Medulla oblongata (tissue), 1 donor: ENCODE data around the gene PGC.
A peak's percentile ranks its signal among the peaks of the same experiment; 100 is the strongest.

Experiments
- DNase-seq: peaks from one replicate; pipeline ENCODE4 v3.0.0-alpha.2; 2015; ENCODE audit errors: extremely low spot score

The PGC gene

DNA sequence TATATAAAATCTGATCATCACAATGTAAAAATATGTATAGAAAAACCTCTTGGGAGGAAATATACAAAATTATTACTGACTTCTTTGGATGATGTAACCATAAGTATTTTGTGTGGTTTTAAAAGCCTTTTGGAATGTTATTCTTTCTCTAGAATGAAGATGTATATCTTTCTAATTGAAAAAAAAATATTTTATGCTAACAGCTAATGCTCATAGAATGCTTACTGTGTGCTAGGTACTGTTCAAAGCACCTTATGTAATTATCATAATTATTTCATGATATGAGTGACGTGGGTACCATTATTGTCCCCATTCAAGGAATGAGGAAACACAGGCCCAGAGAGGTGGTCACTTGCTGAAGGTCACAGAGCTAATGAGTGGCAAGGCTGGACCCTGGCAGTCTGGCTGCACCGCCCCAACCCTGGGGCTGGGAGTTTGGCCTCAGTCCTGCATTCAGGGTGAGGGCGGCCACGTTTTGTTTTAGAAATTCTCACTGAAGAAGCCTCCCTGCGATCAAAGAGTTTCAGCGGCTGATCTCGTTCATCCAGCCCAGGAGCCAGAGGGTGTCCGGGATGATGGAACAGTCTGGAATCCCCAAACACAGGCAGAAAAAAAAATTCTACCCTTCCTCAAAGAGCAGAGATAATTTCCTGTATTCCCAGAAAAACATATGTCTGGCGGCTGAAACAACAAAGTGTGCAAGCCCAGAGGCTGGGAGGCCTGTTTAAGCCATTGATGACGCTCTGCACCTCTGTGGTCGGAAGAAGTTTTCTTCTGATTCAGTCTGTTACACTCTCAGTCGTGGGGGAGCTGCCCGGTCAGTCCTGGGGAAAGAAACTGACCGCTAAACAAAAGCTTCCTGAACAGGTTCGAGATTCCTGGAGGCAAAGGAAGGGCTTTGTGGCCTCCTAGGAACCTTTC, 49.1 kb downstream of the PGC start:
- DNase-seq = no peak

DNA sequence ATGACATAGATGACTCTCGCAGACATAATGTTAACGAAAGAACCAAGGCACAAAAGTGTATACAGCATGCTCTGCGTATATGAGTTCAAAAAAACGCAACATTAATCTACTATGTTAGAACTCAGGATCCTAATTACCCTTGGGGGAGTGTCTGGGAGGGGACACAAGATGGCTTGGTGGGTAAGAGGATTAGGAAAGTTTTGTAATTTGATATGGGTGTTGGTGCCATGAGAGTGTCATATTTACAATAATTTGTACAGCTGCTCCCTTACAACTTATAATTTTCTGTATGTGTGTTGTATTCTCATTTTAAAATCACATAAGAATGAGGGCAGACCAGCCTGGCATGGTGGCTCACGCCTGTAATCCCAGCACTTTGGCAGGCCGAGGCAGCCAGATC, 50.4 kb downstream of the PGC start:
- no peak for DNase-seq

DNA sequence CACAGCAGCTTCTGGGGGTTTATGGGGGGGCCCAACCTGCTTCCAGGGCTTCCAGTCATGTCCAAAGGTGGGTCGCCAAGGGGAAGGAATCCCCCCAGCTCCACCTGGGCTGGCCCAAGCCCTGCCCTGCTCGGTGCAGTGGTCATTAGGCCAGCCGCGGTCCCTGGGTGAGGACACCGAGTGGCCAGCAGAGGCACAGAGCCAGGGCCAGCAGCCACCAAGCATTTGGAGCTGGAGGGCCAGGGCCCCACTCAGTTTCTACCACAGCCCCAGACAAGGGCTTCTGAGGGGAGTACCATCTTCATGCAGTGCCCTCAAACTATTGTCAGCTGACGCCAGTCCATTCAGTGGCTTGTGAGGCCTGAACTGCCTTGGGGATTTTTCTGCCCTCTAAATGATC, 51.4 kb downstream of the PGC start:
- DNase-seq = peak; percentile 58

DNA sequence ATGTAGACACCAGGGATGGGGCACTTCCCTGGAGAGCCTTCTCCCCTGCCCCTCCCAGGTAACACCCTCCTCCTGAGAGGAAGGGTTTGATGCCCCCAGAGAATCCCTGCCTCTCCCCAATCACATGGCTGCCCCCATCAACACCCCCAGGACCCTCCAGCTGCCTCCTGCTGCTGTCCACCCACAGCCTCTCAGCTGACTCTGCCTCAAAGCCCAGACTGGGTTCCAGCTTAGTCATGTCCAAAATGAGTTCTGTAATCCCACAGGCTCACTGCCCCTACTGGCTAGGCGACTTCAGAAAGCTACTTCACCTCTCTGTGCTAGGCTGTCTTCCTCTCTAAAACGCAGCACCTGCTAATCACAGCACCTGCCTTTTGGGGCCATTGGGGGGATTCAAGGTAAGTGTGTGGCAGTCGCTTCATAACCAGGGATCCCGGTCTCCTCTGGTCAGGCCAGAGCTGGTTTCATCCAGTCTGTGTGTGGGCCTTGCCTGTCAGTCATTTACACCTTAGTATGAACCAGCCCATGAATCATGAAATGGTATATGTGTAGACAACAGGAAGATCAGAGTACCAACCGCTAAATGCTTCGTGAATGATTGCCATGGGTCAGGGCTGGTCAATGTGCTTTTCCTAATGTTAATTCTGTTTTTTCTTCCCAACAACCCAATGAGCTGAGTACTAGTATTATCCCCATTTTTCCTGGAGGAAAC, 52.2 kb downstream of the PGC start:
- peak; percentile 28 for DNase-seq

DNA sequence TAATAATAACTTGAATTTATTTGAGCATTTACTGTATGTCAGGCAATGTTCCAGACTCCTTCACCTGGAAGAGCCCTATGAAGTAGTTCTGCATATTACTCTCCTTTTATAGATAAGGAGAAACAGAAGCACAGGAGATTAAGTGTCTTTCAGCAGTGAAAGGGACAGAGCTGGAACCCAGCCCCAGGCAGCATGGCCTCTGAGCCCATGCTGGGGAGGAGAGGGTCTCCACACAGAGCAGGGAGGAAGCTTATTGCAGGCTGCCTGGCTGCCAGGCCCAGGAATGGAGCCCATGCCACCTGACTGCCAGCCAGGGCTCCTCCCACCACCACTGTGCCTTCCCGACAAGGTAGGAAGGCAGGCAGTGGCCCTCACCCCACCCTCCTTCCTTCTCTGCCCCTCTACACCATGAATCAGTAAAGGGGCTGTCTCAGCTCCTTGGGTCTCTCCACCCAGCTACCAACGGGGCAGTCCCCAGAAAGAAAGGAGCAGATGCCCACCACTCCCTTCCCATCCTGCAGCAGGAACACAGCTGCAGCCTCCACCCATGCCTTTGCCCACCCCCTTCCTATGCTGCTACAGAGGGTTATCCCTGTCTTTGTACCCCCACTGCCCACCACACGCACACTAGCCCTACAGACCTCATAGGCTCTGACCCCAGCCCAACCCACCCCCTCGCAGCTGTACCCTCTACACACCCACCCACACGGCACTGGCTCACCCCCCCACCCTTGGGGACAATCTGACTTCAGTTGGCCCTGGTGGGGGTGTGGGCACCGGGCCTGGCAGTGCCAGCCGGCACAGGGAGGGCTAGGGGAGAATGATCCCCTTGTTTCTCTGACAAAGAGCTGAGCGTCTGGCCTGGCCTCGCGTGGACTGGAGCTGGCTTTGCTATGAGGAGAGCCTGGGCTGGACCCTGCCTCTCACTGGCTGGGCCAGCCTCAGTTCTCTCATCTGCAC, 53.6 kb downstream of the PGC start:
- peak; percentile 95 for DNase-seq

DNA sequence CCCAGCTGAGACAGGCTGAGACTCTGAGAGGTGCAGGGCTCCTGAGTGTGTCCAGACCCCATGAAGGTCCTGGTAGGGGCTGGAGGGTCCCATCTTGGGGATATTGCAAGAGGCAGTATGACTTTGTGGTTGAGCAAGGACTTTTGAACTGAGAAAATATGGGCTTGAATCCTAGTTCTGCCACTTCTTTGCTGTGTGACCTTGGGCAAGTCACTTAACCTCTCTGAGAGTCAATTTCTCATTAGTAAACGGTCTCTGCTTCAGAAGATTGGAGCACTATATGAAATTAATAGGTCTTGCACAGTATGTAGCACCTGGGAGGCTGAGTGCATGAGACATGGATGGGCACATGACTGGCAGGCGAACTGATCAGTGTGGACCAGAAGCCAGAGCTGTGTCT, 54.5 kb downstream of the PGC start:
- peak; percentile 21 for DNase-seq

DNA sequence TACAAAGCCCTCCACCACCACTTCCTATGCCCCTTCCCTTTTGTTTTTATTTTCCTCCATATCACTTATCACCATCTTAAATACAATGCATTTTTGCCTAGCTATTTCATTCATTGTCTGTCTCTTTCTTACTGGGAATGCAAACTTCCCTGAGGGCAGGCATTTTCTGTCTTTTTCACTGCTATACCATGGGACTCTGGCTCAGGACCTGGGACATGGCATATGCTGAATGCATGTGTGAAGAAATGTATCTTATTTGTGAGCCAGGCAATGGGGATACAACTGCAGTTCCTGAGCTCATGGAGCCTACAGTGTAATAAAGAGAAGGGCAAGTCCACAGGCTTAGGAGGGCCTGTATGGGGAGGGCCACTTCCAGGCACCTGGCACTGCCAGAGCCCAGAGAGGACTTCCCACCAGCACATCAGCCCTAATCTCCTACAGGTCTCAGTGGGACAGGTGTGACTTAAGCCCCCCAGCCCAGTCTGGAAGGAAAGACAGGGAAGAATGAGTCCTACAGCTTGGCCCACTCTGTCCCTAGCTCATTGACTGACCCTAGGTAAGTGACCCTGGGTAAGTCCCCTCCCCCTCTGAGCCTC, 55.0 kb downstream of the PGC start:
- DNase-seq = no peak

DNA sequence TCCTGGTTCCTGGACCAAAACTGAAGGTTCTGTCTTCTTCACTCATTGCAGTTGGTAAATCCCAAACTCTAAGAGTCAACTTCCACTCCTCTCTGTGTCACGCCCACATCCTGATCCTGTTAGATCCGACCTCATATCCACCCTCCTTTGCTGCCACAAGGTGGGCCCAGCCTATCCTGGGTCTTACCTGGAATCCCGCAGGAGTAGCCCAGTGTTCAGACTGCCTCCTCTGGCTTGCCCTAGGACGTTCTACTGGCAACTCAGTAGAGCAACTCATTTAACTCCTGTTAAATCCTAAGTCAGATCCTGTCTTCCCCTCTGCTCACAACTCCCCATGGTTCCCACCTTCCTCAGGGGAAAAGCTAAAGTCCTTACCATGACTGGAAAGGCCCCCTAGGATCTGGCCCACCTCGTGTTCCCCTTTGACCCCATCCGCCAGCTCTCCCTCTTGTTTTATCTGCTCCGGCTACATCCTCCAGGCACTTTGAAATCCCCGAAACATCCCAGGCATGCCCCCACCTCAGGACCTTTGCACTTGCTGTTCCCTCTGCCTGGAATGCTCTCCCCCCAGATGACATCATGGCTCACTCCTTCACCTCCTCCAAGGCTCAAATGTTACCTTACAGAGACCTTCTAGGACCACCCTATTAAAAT, 55.6 kb downstream of the PGC start:
- DNase-seq = peak; percentile 12

DNA sequence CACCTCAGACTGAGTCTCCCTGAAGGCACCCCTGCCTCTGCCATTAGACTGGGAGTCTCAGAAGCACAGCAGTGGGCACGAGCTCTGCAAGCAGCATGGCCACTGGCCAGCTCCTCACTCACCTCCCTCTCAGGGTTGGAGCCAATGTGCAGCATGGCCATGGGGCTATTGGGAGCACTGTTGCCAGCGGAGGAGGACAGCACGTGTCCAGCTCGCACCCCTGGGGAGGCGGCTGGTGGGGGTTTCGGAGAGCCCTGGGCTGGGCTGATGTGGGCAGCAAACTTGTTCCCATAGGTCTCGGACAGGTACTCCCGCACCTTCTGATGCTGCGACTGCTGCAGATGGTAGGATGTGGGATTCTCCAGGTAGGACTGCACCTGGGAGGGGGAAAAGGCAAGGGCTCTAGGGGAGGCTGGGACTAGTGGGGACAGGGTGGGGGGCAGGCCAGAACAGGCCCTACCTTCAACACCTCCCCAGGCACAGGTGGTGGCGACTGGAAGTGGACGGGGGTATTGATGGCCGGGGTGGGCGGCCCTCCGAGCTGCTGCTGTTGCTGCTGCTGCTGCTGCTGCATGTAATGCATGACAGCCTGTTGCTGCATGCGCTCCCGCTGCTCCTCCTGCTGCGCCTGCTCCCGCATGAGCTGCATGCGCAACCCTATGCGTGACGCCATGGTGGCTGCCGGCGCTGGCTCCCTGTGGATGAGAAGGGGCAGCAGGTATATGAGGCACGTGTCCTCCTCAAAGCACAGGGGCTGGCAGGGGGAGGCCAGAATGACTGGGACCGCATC, 56.5 kb downstream of the PGC start:
- DNase-seq = no peak

DNA sequence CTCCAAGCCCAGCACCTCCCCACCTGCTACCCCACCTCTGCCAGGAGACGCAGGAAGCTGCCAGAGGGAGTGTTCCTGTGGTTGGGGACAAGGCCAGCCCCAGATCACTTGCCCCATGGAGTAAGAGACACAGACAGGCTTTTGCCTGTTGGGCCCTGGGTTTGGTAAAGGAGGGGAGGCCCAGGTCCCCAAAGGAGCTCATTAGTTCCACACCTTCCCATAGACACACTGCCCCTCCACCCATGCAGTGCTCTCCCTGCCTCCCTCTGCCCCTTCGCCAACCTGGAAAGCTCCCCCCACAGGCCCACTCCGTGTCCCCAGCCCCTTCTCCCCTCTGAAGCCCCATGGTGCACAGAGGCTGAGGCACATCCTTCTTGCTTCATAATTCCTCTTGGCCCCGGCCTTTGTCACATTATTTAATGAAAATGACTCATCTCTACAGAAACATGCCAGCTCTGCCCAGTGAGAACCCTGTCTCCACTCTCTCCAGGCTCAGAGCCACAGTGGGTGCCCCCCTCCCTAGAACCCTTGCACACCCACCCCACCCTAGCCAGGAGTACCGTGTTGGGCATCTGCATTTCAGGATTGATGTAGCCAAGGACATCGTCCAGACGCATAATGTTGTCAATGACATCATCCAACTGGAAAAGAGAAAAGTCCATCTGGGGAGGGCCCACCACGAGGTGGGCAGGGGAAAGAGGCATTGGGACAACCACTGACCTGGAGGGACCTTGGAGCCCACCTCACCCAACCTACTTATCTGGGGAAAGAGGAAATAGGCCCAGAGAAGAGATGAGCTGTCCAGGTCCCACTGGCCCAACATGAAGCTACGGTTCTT, 57.8 kb downstream of the PGC start:
- DNase-seq = peak; percentile 38

DNA sequence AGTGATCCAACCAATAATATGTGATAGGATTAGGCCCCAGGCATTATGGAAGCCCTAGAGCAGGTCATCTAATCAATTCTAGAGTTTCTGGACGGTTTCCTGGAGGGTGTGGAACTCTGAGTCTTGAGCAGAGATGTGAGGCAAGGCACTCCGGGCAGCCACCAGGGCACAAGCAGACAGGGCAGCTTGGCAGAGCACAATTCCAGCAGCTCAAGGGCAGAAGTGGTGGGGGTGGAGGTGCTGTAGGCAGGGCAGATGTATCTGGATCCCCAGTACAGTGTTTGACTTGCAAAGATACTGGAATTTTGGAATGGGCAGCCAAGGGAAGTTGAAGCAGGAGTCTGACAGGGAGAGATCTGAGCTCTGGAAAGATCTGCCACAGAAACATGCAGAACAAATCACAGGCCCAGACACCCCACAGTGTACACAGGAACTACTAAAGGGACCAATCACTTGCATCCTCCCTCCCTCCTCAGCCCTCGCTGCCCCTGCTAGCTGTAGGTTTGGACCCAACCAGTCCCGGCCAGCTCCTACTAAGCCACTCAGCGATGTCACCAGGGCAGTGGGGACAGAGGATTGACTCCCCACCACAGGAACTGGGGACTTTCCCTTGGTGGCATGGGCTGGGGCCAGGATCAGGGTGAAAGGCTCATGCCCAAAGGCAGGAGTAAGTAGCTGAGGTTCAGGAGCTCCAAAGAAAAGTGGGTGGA, 58.8 kb downstream of the PGC start:
- DNase-seq = peak; percentile 54

DNA sequence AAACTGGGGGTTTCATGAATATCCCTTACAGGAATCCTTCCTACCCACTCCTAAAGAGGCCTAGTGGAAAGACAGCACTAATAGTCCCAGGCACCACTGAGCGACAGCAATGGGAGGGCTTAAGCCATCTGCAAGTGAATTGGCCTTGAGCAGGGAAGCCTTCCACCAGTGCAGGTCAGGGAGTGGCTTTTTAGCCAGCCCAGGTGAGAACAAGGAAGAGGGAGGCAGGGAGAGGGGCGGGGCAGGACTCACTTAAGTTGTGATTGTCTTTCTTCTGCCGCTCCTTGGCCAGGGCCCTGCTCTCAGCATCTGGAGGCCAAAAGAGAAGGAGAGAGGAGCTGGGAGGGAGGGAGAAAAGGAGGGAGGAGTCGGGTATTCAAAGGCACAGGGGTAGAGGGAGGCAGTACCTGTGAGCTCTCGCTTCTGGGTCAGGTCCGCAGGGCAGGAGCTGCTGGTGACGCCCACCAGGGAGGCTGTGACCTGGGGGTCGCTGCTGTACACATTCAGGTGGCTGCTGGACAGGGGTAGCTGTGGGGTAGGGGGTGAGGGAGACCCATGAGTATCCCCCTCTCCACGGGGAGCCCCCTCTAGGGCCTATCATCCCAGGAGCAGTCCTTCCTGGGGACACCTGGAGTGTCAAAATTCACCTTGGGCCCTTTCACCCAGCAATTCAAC, 59.6 kb downstream of the PGC start:
- no peak for DNase-seq
